NOMO-1 (cell line): ENCODE results near the gene PRKAR2A.
"Not testable (repeated sequence)": the region's sequence is repeated elsewhere in the genome, so short reads cannot be mapped to it uniquely, and the experiment has no call there.

Source experiments
- DNase-seq, 2 experiments: peaks; one replicate each; lab custom pipeline; 2025; ENCODE audit not compliant: unreplicated experiment in 2 of 2; lab: John Stamatoyannopoulos, UW

Gene PRKAR2A

DNA sequence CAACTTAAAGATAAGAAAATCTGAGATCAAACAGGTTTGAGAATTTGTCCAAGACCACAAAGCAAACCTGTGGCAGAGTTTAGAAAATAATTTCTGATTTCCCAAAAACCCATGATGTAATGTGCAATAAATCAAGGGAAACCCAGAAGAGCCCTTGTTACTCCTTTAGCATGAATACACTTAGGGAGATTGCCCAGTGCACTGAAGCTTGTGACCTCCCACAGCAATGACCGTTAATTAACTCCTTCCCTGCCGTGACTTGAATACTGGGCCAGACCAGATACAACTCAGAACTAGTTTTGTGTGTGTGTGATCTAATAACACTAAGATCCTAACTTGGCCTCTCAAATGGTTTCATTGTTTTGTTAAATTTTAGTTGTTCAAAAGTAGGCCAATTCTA lies 2.5 kb downstream of the PRKAR2A start:
- peak in 1 of 2 experiments; percentile 10 for DNase-seq

DNA sequence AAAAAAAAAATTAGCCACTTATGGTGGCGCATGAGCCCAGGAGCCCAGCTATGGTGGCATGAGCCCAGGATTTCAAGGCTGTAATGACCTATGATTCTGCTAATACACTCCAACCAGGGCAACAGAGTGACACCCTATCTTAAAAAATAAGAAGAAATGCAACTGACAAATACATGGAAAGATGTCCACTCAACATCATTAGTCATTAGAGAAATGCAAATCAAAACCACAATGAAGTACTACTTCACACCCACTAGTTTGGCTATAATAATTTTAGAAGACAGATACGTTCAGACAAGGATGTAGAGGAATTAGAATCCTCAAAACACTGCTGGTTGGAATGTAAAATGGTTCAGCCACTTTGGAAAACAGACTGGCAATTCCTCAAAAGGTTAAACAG lies 10.5 kb downstream of the PRKAR2A start:
- DNase-seq = no peak

DNA sequence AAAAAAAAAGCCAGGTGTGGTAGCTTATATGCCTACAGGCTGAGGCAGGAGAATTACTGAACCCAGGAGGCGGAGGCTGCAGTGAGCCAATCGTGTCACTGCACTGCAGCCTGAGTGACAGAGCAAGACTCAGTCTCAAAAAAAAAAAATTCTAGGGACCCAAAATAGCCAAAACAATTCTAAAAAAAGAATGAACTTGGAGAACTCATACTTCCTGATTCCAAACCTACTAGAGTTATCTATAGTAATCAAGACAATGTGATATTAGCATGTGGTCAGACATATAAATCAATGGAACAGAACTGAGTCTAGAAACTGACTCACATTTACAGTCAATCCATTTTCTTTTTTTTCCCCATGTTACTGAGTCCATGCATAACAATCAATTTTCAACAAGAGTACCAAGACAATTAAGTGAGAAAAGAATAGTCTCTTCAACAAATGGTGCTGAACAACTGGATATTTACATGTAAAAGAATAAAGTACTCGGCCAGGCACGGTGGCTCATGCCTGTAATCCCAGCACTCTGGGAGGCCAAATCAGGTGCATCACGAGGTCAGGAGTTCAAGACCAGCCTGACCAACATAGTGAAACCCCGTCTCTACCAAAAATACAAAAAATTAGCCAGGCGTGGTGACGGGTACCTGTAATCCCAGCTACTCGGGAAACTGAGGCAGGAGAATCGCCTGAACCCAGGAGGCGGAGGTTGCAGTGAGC lies 11.9 kb downstream of the PRKAR2A start:
- no peak for DNase-seq

DNA sequence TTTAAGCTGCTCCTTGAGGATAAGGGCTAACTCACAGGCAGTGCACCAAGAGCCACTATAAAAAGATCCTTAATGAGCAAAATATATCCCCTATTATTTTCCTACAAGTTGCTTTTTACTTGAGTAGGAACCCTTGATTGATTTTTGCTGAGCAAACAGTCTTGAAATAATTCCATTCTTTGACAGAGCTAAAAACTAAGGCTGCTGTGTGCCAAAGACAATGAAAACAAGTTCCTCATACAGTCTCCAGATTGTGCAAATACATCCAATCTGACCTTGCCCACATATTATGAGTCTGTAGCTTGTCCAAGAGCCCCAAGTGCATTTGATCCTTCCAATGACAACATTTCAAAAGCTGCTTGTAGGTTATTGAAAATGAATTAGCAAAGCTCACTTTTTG lies 15.0 kb downstream of the PRKAR2A start:
- DNase-seq = no peak

DNA sequence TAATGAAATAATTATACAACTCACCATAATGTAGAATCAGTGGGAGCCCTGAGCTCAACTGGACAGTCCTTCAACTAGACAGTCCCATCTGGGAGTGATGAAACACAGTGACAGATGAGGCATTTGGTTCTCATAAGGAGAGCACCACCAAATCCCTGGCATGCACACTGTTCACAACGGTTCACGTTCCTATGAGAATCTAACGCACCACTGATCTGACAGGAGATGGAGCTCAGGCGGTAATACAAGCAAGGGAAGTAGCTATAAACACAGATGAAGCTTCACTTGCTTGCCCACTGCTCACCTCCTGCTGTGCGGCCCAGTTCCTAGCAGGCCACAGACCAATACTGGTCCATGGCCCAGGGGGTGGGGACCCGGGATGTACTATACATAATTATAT lies 17.0 kb downstream of the PRKAR2A start:
- no peak for DNase-seq

DNA sequence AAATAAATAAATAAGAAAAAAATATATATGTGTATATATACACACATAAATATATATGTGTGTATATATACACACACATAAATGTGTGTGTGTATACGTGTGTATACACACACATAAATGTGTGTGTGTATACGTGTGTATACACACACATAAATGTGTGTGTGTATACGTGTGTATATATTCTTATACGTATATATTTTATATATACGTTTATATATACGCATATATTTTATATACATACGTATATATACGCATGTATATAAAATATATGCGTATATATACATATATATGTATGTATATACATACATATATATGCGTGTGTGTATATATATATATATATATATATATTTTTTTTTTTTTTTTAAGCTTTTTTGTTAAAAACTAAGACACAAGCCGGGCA lies 18.1 kb downstream of the PRKAR2A start:
- DNase-seq = not testable (repeated sequence)

DNA sequence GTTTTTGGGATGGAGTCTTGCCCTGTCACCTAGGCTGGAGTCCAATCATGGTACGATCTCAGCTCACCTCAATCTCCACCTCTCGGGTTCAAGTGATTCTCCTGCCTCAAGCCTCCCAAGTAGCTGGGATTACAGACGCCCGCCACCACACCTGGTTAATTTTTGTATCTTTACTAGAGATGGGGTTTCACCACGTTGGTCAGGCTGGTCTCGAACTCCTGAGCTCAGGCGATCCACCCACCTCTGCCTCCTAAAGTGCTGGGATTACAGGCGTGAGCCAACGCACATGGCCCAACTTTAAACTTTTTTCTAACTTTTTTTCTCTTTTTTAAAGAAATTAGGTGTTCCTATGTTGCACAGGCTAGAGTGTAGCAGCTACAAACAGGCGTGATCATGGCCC lies 19.8 kb downstream of the PRKAR2A start:
- not testable (repeated sequence) for DNase-seq

DNA sequence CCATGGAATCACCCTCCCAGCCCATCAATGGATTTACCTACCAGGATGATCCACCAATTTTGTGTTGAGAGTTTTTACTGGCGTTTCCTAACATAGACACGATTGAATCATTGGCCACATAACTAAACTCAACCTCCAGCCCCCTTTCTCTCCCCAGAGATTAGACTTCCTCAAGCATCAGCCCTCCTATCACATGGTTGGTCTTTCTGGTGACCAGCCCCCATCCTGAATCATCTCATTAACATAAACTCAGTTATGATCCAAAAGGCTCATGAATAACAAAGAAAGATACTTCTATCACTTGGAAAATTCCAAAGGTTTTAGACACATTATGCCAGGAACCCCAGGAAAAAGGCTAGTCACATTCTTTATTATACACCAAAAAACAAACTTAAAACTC lies 21.2 kb downstream of the PRKAR2A start:
- no peak for DNase-seq

DNA sequence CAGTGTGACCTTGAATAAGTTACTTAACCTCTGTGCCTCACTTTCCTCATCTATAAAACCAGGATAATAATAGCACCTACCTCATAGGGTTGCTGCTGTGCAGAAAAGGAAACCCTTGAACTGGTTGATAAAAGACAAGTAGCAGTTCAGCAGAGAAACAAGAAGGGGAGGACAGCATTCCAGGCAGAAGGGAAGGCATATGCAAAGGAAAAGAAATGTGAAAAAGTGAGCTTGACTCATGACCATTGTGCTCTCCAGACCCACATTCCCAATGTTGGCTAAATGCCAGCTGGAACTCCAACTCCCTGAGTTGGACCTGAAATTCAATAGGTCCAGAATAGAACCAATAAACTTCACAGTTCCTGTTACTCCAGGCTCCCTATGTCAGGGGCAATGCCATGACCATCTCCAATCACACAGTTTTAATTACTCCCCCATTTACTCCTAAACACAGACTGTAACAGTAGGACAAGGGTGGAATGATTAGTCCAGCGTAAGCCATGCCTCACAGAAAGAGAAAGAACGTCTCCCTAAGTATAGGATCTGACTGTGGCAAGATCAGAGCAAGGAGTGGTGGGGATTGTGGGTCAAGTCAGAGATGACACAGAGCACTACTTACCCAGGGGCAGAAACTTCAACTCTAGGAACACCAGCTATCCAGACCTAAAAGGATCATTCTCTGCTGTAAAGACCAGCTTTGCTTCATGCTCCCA lies 26.9 kb downstream of the PRKAR2A start:
- no peak for DNase-seq

DNA sequence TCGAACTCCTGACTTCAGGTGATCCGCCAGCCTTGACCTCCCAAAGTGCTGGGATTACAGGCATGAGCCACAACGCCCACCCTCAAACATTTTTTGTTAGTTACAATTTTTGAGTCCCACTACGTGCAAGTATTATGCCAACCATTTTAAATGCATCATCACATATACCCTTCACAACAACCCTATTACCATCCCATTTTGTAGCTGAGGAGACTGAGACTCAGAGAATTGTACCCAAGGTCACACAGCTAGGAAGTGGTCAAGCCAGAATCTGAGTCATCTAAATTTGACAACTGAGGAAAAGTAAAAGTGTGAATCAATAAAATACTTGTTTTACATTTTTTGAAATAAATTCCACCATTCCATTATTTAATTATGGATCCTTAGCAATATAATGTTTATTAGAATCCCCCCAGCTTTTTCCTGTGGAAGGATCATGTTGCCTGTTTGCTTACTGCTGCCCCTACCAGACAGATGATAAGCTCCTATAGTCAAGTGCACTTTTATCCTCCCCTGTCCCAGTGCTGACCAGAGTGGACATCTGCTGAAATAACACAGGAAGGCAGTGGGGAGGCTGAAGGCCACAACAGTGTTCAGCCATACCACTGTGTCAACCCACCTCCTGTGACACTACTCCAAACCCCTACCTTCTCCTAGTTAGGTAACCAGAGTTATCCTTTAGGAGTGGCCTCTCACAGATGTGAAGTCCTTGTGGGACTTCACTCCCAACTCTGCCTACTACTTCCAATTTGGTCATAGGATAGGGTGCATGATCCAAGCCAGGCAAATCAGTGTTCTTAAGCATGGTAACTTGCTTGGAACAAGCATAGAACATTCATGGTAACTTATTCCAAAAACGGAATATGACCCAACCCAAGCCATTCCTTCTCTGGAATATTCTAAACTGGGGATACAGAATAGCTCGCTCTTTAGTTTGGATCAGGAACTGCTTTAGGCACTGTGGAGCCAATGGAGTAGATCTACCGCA lies 28.1 kb downstream of the PRKAR2A start:
- DNase-seq = no peak

DNA sequence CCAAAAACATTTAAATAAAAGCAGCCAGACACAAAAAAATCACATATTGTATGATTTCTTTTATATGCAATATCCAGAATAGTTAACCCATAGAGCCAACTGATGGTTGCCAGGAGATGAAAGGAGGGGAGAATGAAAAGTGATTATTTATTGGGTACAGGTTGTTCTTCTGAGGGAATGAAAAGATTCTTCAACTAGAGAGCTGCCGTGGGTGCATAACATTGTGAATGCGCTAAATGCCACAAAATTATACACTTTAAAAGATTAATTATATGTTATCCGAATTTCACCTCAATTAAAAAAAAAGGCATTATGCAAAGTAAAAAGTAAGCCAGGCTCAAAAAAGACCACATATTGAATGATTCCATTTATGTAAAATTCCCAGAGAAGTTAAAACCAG lies 36.1 kb downstream of the PRKAR2A start:
- no peak for DNase-seq

DNA sequence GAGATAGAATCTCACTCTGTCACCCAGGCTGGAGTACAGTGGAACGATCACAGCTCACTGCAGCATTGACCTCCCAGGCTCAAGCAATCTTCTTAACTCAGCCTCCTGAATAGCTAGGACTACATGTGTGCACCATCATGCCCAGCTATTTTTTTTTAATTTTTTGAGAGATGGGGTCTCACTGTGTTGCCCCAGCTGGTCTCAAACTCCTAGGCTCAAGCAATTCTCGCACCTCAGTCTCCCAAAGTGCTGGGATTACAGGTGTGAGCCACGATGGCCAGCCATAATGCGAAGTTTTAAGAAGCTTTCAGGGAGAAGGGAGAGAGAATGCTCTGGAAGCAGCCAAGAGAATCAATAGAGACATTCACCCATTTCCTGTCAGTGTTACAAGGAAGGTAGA lies 42.7 kb downstream of the PRKAR2A start:
- no peak for DNase-seq

DNA sequence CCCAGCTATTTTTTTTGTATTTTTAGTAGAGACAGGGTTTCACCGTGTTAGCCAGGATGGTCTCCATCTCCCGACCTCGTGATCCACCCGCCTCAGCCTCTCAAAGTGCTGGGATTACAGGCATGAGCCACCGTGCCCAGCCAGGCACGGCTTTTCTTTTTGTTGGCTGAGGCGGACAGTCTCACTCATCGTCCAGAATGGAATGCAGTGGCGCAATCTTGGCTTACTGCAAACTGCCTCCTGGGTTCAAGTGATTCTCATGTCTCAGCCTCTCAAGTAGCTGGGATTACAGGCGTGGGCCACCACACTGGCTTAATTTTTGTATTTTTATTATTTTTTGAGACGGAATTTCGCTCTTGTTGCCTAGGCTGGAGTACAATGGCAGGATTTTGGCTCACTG lies 46.8 kb downstream of the PRKAR2A start:
- DNase-seq = not testable (repeated sequence)

DNA sequence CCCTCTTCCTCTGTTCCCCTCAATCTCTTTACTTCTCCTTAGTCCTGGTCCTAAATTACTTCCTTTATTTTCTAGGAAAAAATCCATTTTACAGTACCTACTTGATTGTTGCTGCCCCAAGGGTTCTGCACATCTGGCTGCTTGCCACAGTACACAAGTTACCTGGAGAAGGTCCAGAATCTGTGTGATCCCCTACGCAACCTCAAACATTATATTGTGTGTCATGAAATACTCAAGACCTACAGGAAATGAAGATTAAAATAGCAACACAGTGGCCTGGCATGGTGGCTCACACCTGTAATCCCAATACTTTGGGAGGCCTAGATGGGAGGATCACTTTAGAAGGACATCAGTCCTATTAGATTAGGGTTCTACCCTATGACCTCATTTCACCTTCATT lies 48.7 kb downstream of the PRKAR2A start:
- no peak for DNase-seq

DNA sequence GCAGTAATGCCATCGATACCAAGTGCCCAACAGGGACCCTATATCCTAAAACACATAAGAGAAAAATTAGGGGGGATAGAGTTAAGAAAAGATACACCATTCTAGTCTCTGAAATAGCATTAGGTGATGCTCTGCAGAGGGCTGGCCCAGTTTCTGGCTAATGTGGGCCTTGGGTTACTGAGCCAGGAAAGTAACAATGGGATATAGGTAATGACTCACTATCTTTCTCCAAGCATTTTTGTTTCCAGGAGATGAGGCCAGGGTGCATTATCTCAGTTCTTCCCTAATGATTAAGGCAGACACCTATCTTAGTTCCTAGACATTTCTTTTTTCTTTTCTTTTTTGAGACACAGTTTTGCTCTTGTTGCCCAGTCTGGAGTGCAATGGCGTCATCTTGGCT lies 50.0 kb downstream of the PRKAR2A start:
- DNase-seq = no peak

DNA sequence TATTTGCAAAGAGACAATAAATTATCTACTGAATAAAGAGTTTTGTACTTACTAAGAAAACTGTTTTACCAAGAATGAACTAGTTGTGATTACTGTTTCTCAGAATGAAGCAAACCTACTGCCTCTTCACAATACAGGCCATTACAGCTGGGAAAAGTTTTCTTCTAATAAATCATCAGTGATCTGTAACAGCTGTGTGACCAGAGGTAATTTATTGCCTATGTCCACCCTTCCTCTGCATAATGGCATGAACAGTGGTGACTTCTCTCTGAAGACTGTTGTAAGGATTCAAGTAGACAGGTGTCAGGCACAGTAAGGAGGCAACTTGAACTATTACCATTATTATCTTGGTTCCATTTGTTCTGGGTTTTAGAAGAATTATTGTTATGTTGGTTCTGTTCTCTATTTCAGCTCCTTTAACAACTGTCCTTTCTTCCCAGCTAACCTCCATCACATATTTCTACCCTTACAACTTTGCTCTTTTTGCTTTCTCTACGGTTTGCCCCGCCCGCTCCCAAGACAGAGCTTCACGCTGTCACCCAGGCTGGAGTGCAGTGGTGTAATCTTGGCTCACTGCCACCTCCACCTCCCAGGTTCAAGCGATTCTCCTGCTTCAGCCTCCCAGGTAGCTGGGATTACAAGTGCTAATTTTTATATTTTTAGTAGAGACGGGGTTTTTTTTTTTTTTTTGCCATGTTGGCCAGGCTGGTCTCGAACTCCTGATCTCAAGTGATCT lies 51.5 kb downstream of the PRKAR2A start:
- DNase-seq = no peak

DNA sequence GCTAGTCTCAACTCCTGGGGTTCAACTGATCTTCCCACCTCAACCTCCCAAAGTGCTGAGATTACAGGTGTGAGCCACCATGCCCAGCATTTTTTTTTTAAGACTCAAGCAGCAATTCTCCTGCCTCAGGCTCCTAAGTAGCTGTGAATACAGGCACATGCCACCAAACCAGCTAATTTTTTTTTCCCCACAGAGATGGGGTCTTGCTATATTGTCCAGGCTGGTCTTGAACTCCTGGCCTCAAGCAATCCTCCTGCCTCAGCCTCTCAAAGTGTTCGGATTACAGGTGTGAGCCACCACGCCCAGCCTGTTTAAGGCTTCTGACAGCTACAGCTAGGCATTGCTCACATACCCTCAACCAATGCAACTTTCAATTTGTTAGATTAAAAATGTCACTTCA lies 54.2 kb downstream of the PRKAR2A start:
- not testable (repeated sequence) for DNase-seq

DNA sequence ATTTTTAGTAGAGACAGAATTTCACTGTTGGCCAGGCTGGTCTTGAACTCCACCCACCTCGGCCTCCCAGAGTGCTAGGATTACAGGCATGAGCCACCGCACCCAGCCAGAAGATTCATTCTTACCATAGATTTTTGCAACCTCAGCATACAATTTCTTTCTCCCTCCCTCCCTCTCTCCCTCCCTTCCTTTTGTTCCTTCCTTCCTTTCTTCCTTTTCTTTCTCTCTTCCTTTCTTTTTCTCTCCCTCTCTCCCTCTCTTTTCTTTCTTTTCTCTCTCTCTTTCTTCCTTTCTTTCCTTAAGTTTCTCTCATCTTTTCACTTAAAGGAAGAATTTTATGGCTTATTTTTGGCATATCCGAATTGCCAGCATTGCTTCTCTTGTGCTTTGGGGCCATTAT lies 58.0 kb downstream of the PRKAR2A start:
- DNase-seq = no peak

DNA sequence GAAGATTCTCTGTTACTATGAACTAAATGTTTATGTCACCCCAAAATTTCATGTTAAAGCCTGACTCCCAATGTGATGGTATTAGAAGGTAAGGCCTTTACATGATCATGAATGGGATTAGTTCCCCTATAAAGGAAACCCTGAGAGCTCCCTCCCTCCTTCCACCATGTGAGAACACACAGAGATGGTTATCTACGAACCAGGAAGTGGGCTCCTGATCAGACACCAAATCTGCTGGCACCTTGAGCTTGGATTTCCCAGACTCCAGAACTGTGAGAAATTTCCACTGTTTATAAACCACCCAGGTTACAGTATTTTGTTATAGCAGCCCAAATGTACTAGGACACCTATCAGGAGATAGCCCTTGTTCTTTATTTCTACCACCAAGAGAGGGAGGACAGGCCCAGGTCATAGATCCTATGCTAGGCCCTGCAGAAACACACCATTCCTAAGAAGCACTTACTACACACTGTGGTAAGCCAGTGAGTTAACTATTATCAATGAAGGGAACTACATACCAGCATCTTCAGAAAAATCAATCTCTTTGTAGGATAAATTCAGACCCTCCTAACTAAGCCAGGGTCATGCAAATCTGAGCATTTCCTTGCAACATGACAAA lies 59.0 kb downstream of the PRKAR2A start:
- no peak for DNase-seq

DNA sequence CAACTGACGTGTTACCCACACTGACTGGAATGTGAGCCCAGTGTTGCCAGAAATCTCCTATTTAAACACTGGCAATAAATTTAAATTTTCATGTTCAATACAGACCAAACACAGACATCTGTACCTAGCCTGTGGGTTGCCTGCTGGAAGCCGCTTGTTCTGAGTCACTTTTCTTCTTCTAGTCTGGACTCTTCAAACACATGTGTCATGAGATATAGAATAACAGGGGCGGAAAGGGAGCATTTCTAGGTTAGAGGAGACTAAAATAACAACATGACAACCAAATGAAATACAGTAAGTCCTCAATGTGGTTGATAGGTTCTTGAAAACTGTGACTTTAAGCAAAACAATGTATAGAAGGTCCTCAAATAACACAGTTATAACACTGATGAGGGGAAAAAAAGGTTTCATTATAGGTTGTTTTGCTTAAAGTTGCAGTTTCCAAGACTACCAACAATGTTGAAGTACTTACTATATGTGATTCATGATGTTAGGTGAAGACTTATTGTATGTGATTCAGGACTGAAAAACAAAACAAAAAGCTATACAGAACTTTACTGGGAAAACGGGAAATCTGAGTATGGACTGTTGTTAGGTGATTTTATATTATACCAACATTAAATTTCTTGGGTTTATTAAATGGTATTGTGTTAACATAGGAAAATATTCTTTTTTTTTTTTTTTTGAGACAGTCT lies 63.1 kb downstream of the PRKAR2A start:
- DNase-seq = no peak
